Keratinocyte (primary cell): ENCODE results near the gene BTBD16.

ENCODE experiments used
- CTCF ChIP-seq, 3 experiments: IDR thresholded peaks in 1 of 3; conservative IDR thresholded peaks in 1 of 3; optimal IDR thresholded peaks in 1 of 3; 2 replicates in 2 of 3; 3 replicates in 1 of 3; pipeline versions ENCODE3 to v1.5.1; 2011; ENCODE audit warnings: low read length in 3 of 3, mild to moderate bottlenecking in 3 of 3, moderate library complexity in 2 of 3, control low read depth in 1 of 3, inconsistent platforms in 1 of 3; ENCODE audit not compliant: insufficient read depth in 2 of 3; ENCODE audit errors: extremely low read depth in 1 of 3
- EZH2 ChIP-seq: IDR thresholded peaks from one replicate; pipeline ENCODE4 v1.6.1; 2012; ENCODE audit warnings: inconsistent platforms, mild to moderate bottlenecking, low read length, moderate library complexity

- TF ChIP-seq EZH2, result no peak
- TF ChIP-seq CTCF (optimal IDR thresholded peaks at IDR 0.05 in 1 of 3, IDR thresholded peaks at IDR 0.05 in 1 of 3, conservative IDR thresholded peaks at IDR 0.05 in 1 of 3; ENCODE audit: extremely low read depth in 1 of 3, insufficient read depth in 2 of 3, low read length in 3 of 3), result no peak
These were observed 77.9 kb downstream of the BTBD16 start for GRCh38 chr10:122348935-122349361.
